22Rv1 (cell line): Measurements from ENCODE around the gene PLSCR3.

Experiments
- ZFX ChIP-seq: fragments of 450-650 bp; IDR thresholded peaks from 2 replicates; pipeline ENCODE4 v1.6.1; 2017; ENCODE audit warnings: antibody characterized with exemption, borderline replicate concordance
- TF ChIP-seq, protein P1 (sequence below): fragments of 450-650 bp; IDR thresholded peaks from 2 replicates; pipeline ENCODE4 v1.5.1; 2017; ENCODE audit warnings: mild to moderate bottlenecking

DNA sequence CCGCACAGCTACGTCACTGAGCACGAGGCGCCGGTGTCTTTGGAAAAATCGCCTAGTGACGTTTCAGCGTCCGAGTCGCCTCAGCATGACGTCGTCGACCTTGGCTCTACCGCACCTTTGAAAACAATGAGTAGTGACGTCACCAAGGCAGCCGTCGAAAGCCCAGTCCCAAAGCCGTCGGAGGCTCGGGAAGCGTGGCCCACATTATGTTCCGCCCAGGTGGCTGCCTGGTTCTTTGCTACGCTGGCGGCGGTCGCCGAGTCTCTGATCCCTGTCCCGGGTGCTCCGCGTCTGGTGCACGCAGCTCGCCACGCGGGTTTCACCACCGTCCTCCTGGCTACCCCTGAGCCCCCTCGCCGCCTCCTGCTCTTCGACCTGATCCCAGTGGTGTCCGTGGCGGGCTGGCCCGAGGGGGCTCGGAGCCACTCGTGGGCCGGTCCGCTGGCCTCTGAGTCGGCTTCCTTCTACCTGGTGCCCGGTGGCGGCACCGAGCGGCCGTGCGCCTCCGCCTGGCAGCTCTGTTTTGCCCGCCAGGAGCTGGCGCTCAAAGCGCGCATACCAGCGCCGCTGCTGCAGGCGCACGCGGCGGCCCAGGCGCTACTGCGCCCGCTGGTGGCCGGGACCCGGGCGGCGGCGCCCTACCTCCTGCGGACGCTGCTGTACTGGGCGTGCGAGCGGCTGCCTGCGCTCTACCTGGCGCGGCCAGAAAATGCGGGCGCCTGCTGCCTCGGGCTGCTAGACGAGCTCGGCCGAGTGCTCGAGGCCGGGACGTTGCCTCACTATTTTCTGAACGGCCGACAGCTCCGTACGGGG is 42.4 kb upstream of the PLSCR3 start:
- TF ChIP-seq, protein P1, sequence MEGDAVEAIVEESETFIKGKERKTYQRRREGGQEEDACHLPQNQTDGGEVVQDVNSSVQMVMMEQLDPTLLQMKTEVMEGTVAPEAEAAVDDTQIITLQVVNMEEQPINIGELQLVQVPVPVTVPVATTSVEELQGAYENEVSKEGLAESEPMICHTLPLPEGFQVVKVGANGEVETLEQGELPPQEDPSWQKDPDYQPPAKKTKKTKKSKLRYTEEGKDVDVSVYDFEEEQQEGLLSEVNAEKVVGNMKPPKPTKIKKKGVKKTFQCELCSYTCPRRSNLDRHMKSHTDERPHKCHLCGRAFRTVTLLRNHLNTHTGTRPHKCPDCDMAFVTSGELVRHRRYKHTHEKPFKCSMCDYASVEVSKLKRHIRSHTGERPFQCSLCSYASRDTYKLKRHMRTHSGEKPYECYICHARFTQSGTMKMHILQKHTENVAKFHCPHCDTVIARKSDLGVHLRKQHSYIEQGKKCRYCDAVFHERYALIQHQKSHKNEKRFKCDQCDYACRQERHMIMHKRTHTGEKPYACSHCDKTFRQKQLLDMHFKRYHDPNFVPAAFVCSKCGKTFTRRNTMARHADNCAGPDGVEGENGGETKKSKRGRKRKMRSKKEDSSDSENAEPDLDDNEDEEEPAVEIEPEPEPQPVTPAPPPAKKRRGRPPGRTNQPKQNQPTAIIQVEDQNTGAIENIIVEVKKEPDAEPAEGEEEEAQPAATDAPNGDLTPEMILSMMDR, result peak; percentile 99
- no peak for TF ChIP-seq ZFX
